ENCODE measurements around the gene RING1.

GRCh38 chr6:33203443-33204164 is 4.7 kb upstream of the RING1 start:
- TF ChIP-seq EZH2phosphoT487 (IDR thresholded peaks at IDR 0.05; ENCODE audit: low read length) (no peak), CTCF (IDR thresholded peaks at IDR 0.05; ENCODE audit: low read length) (no peak), EZH2 (optimal IDR thresholded peaks at IDR 0.05; ENCODE audit: low read depth, low read length) (no peak)
